ENCODE measurements around the gene EXOC6.
"Not testable (repeated sequence)": the region's sequence is repeated elsewhere in the genome, so short reads cannot be mapped to it uniquely, and the experiment has no call there.

Gene EXOC6

GRCh38 chr10:92946491-92946890, 98.2 kb downstream of the EXOC6 start:
- no peak for DNase-seq

DNA sequence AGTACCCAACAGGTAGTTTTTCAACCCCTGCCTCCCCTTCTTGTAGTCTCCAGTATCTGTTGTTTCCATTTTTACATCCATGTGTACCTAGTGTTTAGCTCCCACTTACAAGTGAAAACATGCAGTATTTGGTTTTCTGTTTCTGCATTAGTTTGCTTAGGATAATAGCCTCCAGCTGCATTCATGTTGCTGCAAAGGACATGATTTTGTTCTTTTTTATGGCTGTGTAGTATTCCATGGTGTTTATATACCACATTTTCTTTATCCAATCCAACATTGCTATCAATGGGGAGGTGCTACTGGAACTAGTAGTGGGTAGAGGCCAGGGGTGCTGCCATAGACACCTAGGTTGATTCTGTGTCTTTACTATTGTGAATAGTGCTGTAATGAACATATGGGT, 104.3 kb downstream of the EXOC6 start:
- not testable (repeated sequence) for DNase-seq

DNA sequence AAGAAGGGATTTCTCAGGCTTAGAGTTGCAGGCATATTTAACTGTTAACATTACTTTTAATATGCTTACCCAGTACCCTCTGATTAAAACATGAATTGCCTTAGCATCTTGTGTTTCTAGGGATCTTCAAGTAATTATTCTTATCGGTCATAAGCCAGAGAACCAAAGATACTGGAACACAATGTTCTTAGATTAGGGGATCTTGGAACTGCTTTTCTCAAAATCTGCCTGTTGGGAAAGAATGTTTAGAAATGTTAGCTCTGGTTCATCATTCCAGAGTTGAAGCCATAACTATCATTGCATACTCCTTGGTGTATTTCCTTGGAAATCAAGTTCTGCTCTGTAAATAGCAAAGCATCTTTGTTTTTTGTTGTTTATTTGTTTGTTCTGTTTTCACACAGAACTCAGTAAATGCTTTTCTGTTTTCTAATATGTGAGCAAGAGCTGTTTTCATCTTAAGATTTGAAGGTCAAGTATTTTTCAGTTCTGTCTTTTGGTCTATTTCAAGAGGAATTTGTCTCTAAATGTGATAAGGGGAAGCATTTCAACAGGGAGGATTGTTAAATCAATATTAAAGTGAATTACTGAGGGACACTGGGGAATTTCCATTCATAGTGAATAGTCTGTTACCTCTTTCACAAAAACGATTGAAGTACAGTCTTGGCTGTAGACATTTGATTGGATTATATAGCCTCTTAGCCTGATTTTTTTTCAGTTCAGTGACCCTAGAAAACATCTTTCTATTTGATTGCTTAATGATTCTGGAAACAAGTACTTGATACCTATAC, 109.1 kb downstream of the EXOC6 start:
- no peak for DNase-seq

- DNase-seq = no peak
Observed at GRCh38 chr10:92961638-92962037, 113.3 kb downstream of the EXOC6 start.

DNA sequence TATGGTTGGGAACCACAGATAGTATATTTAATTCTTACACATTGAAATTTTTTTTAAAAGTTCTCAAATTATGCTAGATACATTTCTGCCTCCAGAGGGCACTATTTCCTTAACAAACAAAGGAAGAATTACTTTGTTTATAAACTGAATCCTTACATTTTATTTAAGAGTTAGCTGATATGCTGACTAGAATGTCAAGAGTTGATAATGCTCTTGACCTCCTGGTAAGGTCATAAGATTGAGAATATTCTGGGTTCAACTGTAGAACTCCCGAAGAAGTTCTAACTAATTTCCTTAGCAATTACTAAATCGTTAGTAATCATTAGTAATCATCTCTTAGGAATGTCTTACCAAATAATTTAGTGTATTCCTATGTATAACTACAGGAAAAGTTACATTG, 117.0 kb downstream of the EXOC6 start:
- peak; percentile 3 to 19 for DNase-seq

- no peak for DNase-seq
Observed at GRCh38 chr10:92967641-92968040, 119.3 kb downstream of the EXOC6 start.

GRCh38 chr10:92969151-92969550, 120.8 kb downstream of the EXOC6 start:
- no peak for DNase-seq

- DNase-seq = no peak
Observed at GRCh38 chr10:92970301-92971070, 122.2 kb downstream of the EXOC6 start.

DNA sequence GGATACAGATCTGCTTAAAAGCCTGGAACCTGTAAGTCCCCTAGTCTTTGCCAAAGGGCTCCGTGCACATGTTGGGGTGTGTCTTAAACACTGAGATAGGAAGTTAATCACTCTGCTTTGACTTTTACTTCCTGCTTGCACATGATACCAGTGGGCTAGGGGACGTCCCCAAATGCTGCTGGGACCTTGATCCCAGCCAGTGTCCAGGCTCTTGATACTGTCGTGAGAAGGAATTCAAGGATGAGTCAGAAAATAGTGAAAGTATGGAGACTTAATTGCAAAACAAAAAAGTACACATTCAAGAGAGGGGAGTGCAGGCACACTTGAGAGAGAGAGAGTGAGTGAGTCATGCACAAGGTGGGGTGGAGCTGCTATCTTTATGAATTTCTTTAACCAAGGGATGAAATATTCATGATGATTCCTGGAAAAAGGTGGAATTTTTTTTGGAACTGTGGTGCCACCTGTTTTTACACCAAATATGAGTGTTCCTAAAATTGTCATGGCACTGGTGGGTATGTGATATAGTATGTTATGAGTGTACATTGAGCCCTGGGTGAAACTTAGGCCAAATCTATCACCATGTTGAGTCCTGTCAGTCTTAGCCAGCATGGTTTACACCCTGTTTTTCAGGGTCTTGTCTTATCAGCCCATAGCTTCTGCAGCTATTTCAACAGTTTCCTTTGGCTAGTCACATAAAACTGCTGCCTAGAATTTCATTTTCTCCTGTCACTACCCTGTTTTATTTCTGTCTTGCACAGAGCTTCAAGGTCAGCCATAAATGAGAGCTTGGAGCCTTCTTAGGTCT, 123.9 kb downstream of the EXOC6 start:
- DNase-seq = no peak

DNA sequence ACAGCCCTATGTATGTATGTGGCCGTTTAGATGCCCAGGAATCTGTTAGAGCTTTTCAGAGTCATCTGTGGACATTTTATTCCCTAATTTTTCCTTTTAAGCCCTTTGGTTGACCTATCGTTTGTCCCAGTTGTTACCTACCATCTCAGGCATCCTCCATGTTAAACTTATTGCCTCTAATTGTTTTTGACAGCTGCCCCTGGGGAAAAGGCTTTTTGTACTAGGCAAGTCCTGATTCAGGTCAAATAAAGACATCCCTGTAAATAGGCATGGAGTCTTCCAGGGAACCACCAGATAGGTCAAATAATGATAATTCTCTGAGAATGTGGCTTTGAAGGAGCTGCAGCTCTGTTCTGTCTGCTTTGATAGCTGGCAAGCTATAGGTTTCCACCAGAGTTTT, 124.6 kb downstream of the EXOC6 start:
- DNase-seq = no peak

DNA sequence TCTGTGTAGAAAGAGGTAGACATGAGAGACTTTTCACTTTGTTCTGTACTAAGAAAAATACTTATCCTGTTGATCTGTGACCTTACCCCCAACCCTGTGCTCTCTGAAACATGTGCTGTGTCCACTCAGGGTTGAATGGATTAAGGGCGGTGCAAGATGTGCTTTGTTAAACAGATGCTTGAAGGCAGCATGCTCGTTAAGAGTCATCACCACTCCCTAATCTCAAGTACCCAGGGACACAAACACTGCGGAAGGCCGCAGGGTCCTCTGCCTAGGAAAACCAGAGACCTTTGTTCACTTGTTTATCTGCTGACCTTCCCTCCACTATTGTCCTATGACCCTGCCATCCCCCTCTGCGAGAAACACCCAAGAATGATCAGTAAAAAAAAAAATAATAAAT, 128.0 kb downstream of the EXOC6 start:
- DNase-seq = not testable (repeated sequence)

DNA sequence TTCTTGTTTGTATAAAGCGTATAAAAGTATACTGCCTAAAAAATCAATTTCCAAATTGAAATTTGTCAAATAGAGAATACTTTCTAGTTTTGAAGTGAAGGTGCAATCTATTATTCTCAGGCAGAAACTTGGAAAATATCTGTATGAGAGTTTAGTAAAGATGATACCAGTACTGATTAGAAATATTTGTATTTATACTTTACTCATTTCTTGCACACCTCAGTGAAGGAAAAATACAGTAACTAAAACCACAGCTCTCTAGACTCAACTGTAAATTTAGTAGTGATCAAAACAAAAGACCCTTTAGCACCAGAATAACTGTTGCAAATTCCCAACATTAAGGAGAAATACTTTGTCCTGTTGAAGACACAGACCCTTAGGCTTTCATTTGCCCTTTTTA, 140.9 kb downstream of the EXOC6 start:
- DNase-seq = no peak

DNA sequence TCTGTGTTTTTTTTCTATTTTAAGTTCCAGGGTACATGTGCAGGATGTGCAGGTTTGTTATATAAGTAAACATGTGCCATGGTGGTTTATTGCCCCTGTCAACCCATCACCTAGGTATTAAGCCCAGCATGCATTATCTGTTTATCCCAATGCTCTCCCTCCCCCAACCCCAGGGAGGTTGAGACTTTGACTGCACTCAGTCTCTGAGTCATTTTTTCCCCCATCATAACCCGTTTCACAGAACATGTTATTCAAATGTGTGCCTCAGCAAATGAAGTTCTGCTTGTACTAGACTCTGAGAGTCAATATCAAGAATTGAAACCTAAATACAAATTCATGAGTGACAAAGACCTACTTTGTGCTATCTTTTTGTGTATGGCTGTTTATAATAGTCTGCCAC, 142.3 kb downstream of the EXOC6 start:
- no peak for DNase-seq

DNA sequence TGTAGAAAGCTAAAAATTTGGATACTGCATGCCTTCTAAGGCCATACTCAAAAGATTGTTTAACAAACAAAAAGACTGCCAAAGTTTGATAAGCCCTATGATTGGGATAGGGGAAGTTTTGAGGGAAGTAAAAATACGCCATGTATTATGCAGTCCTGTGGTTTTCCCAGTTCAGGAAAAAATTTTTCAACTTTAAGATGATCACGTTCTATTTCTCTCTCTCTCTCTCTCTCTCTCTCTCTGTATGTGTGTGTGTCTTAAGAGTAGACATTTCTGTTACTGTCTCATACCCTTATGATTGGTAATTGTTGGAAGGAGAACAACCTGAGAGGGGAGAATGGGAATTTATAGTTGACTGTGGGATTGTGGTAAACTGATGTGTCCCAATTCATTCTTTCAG, 143.2 kb downstream of the EXOC6 start:
- DNase-seq = no peak

GRCh38 chr10:92993699-92994272, 145.5 kb downstream of the EXOC6 start:
- no peak for DNase-seq

GRCh38 chr10:92995509-92995908, 147.2 kb downstream of the EXOC6 start:
- no peak for DNase-seq

DNA sequence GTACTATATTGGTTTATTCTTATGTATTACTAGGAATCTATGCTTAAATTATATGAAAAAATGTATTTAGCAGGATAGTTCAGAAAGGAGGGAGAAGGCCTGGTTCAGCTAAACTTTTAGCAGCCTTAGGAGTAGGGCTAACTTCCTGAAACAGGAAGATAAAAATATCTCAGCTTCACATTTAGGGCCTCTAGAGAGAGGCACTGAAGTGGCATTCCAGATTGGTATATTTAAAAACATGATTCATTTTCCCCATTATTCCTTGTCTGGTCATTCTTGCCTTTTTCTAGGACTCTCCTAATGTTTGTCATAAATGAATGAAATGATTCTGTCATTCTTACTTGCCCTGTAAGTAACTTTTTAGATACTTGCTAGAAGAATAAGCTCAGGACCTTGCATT, 149.3 kb downstream of the EXOC6 start:
- DNase-seq = no peak

GRCh38 chr10:92999191-92999590, 150.9 kb downstream of the EXOC6 start:
- DNase-seq = no peak

- peak in 1 of 2 experiments; percentile 8 for DNase-seq
Observed at GRCh38 chr10:93006435-93007039, 158.2 kb downstream of the EXOC6 start.

- DNase-seq = no peak
Observed at GRCh38 chr10:93015722-93016121, 167.4 kb downstream of the EXOC6 start.

- DNase-seq = no peak
Observed at GRCh38 chr10:93023013-93023650, 174.8 kb downstream of the EXOC6 start.

- DNase-seq = no peak
Observed at GRCh38 chr10:93026072-93026471, 177.8 kb downstream of the EXOC6 start.
